Measurements from ENCODE around the gene DPP6.

DNA sequence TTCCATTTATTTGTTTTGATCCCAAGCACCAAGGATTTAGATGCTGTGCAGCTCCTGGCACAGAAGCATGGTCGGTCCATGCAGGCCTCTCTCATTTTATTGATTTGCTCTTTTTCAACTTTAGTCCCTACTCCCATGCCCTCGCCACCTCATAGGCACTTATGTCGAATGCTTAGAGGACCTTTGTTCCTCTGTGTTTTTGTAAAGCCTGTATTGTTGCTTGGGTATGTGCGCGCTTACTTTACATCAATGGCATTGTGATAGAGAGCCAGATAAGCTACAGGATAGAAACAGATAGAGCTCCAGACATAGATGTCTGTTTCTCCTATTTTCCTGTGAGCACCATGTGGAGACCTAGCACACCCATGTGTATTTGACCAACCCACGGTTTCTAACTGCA lies 725.7 kb downstream of the DPP6 start:
- no peak for TF ChIP-seq POLR2A (IDR thresholded peaks at IDR 0.05; ENCODE audit: low read length)
- TF ChIP-seq GATA1 (IDR thresholded peaks at IDR 0.05; ENCODE audit: low read depth, low read length) = no peak
